Neural progenitor cell (in vitro differentiated cells): Measurements from ENCODE around the gene ECT2L. TPM values are rescaled to one million over a fixed set of nuclear protein-coding genes. Genes with fewer than 3 reads are reported as not detected.

Experiments used
- DNase-seq: peaks from one replicate; pipeline ENCODE4 v3.0.0-alpha.2; 2016; ENCODE audit warnings: low spot score
- H2AFZ ChIP-seq: fragments of 200-600 bp; sonication (generic); replicated peaks from 2 replicates; pipeline ENCODE4 v1.6.1; 2016; ENCODE audit warnings: antibody characterized with exemption
- H3F3A ChIP-seq: fragments of 200-600 bp; sonication (generic); 2 replicates; pipeline ENCODE4 v1.6.1; 2016; ENCODE audit warnings: antibody characterized with exemption, low read depth
- H3K27ac ChIP-seq: fragments of 200-600 bp; sonication (generic); 2 replicates; pipeline ENCODE4 v1.5.1; 2016; ENCODE audit warnings: mild to moderate bottlenecking
- H3K27me3 ChIP-seq: fragments of 200-600 bp; sonication (generic); 2 replicates; pipeline ENCODE4 v1.6.1; 2016; ENCODE audit warnings: mild to moderate bottlenecking, moderate library complexity
- H3K36me3 ChIP-seq: fragments of 200-600 bp; sonication (generic); 2 replicates; pipeline ENCODE4 v1.5.1; 2016
- H3K4me1 ChIP-seq: fragments of 200-600 bp; sonication (generic); 2 replicates; pipeline ENCODE4 v1.6.1; 2016; ENCODE audit warnings: mixed run types
- H3K4me2 ChIP-seq: fragments of 200-600 bp; sonication (generic); 2 replicates; pipeline ENCODE4 v1.6.1; 2016
- H3K4me3 ChIP-seq: fragments of 200-600 bp; sonication (generic); 2 replicates; pipeline ENCODE4 v1.5.1; 2016
- H3K79me2 ChIP-seq: fragments of 200-600 bp; sonication (generic); 2 replicates; pipeline ENCODE4 v1.6.1; 2016; ENCODE audit warnings: low read depth
- H3K9ac ChIP-seq: fragments of 200-600 bp; sonication (generic); 2 replicates; pipeline ENCODE4 v1.6.1; 2016
- H3K9me3 ChIP-seq: fragments of 200-600 bp; sonication (generic); 2 replicates; pipeline ENCODE4 v1.5.1; 2016; ENCODE audit warnings: low read depth
- H4K20me1 ChIP-seq: fragments of 200-600 bp; sonication (generic); 2 replicates; pipeline ENCODE4 v1.6.1; 2016; ENCODE audit warnings: low read depth
- H3K27ac Mint-ChIP-seq: 3 replicates; pipeline ENCODE4 v1.8.0; 2021; ENCODE audit warnings: mixed read lengths
- H3K27me3 Mint-ChIP-seq: 2 replicates; pipeline ENCODE4 v1.8.0; 2022; ENCODE audit warnings: low read depth, mild to moderate bottlenecking, inconsistent platforms, moderate library complexity, mixed read lengths; ENCODE audit not compliant: insufficient read depth
- H3K36me3 Mint-ChIP-seq: 3 replicates; pipeline ENCODE4 v1.8.0; 2021; ENCODE audit warnings: mixed read lengths
- H3K4me1 Mint-ChIP-seq: 3 replicates; pipeline ENCODE4 v1.8.0; 2021; ENCODE audit warnings: mixed read lengths
- H3K4me3 Mint-ChIP-seq: 3 replicates; pipeline ENCODE4 v1.8.0; 2021; ENCODE audit warnings: mild to moderate bottlenecking, moderate library complexity, mixed read lengths
- H3K9me3 Mint-ChIP-seq: 3 replicates; pipeline ENCODE4 v1.8.0; 2020; ENCODE audit warnings: mixed read lengths
- EZH2 ChIP-seq: fragments of 200-600 bp; sonication (generic); IDR thresholded peaks from 2 replicates; pipeline ENCODE4 v1.6.1; 2017; ENCODE audit warnings: antibody characterized with exemption, mild to moderate bottlenecking, moderate library complexity
- EZH2phosphoT487 ChIP-seq: fragments of 200-600 bp; sonication (generic); IDR thresholded peaks from 2 replicates; pipeline ENCODE4 v1.6.1; 2017; ENCODE audit warnings: antibody characterized with exemption
- total RNA-seq: library from RNA; depleted of rRNA; stranded (reverse); fragments of >200 nt; gene quantifications from 2 replicates; pipeline ENCODE4 v1.2.3, GENCODE V29; 2015; ENCODE audit warnings: low replicate concordance
- TF ChIP-seq, protein P1 (sequence below): fragments of 200-600 bp; sonication (generic); IDR thresholded peaks from 2 replicates; pipeline ENCODE4 v1.5.1; 2017; ENCODE audit warnings: antibody characterized with exemption, mild to moderate bottlenecking

ECT2L gene
- total RNA-seq, 1 donor from 2014 or later, result not detected

DNA sequence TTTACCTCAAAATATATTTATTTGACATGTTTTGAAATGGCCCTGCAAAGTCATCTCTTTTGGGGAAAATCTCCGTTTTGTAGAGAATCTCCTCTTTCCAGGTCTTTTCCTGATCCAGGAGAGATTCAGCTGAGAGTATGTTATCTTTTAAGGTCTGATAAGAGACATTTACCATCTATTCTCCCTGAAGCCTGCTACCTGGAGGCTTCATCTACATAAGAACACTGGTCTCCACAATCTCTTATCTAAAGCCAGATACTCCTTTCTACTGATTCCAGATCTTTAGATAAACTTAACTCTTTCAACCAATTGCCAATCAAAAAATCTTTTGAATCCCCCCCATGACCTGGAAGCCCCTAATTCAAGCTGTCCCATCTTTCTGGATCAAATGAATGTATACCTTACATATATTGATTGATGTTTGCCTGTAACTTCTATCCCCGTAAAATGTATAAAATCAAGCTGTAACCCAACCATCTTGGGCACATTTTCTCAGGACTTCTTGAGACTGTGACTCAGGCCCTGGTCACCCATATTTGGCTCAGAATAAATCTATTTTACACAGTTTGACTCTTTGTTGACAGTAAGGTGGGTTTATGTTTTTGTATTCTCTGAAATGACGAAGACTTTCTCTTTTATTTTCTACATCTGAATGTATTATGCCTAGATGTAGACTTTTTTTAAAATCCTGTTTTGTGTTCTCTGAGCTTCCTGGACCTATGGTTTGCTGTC is 95.5 kb downstream of the ECT2L start:
- no peak overlapping the region for H3K27ac Mint-ChIP-seq

GRCh38 chr6:138896104-138896756 is 100.3 kb downstream of the ECT2L start:
- no peaks in the 10 kb centered on the region for H3K79me2 ChIP-seq
- H4K20me1 ChIP-seq, result no peaks in the 10 kb centered on the region
- no peak overlapping the region for H2AFZ ChIP-seq
- Mint-ChIP-seq H3K27me3 (no peaks in the 10 kb centered on the region), H3K4me3 (no peak overlapping the region), H3K9me3 (no peaks in the 10 kb centered on the region), H3K4me1 (no peaks in the 10 kb centered on the region), H3K27ac (no peak overlapping the region), H3K36me3 (peaks cover 20% of the 10 kb centered on the region)
- H3K4me2 ChIP-seq, result no peak overlapping the region
- no peak overlapping the region for H3K9ac ChIP-seq
- H3K4me3 ChIP-seq, result no peak overlapping the region
- H3K27ac ChIP-seq, result no peak overlapping the region
- no peaks in the 10 kb centered on the region for H3K36me3 ChIP-seq
- no peak for DNase-seq
- H3F3A ChIP-seq, result no peaks in the 10 kb centered on the region
- no peaks in the 10 kb centered on the region for H3K9me3 ChIP-seq
- TF ChIP-seq EZH2 (no peak), EZH2phosphoT487 (no peak)
- TF ChIP-seq, protein P1, sequence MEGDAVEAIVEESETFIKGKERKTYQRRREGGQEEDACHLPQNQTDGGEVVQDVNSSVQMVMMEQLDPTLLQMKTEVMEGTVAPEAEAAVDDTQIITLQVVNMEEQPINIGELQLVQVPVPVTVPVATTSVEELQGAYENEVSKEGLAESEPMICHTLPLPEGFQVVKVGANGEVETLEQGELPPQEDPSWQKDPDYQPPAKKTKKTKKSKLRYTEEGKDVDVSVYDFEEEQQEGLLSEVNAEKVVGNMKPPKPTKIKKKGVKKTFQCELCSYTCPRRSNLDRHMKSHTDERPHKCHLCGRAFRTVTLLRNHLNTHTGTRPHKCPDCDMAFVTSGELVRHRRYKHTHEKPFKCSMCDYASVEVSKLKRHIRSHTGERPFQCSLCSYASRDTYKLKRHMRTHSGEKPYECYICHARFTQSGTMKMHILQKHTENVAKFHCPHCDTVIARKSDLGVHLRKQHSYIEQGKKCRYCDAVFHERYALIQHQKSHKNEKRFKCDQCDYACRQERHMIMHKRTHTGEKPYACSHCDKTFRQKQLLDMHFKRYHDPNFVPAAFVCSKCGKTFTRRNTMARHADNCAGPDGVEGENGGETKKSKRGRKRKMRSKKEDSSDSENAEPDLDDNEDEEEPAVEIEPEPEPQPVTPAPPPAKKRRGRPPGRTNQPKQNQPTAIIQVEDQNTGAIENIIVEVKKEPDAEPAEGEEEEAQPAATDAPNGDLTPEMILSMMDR, result no peak
- no peaks in the 10 kb centered on the region for H3K27me3 ChIP-seq
- no peaks in the 10 kb centered on the region for H3K4me1 ChIP-seq

More for the DNA sequence above, 95.5 kb downstream of the ECT2L start:
- Histone ChIP-seq H3K36me3 (no peaks in the 10 kb centered on the region), H3K4me2 (no peak overlapping the region), H3K9me3 (no peaks in the 10 kb centered on the region), H3K4me3 (no peak overlapping the region), H3K79me2 (no peaks in the 10 kb centered on the region), H3K9ac (no peak overlapping the region), H3F3A (no peaks in the 10 kb centered on the region), H4K20me1 (no peaks in the 10 kb centered on the region), H3K27me3 (no peaks in the 10 kb centered on the region), H3K4me1 (no peaks in the 10 kb centered on the region), H2AFZ (no peak overlapping the region), H3K27ac (no peak overlapping the region)
- Mint-ChIP-seq H3K9me3 (no peaks in the 10 kb centered on the region), H3K4me1 (no peaks in the 10 kb centered on the region), H3K4me3 (no peak overlapping the region), H3K27me3 (no peaks in the 10 kb centered on the region), H3K36me3 (peaks cover 3% of the 10 kb centered on the region)
- DNase-seq, result no peak
- TF ChIP-seq, protein P1, result no peak
- TF ChIP-seq EZH2phosphoT487, result no peak

- Mint-ChIP-seq H3K36me3 (peaks cover 20% of the 10 kb centered on the region), H3K9me3 (no peaks in the 10 kb centered on the region), H3K4me1 (no peaks in the 10 kb centered on the region), H3K4me3 (no peak overlapping the region), H3K27me3 (no peaks in the 10 kb centered on the region), H3K27ac (no peak overlapping the region)
- Histone ChIP-seq H3K27ac (no peak overlapping the region), H3K79me2 (no peaks in the 10 kb centered on the region), H3K4me1 (no peaks in the 10 kb centered on the region), H3K9ac (no peak overlapping the region), H3K4me2 (no peak overlapping the region), H3K27me3 (no peaks in the 10 kb centered on the region), H3F3A (no peaks in the 10 kb centered on the region), H3K4me3 (no peak overlapping the region), H4K20me1 (no peaks in the 10 kb centered on the region), H3K36me3 (no peaks in the 10 kb centered on the region), H3K9me3 (no peaks in the 10 kb centered on the region), H2AFZ (no peak overlapping the region)
- no peak for DNase-seq
- TF ChIP-seq EZH2 (no peak), EZH2phosphoT487 (no peak)
- TF ChIP-seq, protein P1, result no peak
These were observed 101.1 kb downstream of the ECT2L start for GRCh38 chr6:138897031-138897430.
